Activated CD4-positive, alpha-beta T cell treated with anti-CD3 and anti-CD28 coated beads, Interleukin-2, amount 50 U/mL, for 48 hours (primary cell): Measurements from ENCODE around the gene IRF1.
"Not testable (repeated sequence)": the region's sequence is repeated elsewhere in the genome, so short reads cannot be mapped to it uniquely, and the experiment has no call there.

Experiments used
- DNase-seq, 2 experiments: peaks; one replicate each; pipeline ENCODE4 v3.0.0-alpha.2; 2020

Gene IRF1

GRCh38 chr5:132486318-132487094 is 4.1 kb downstream of the IRF1 start:
- DNase-seq, result peak in 1 of 2 experiments; percentile 6

- DNase-seq, result peak in 1 of 2 experiments; percentile 21
Measured at GRCh38 chr5:132485641-132486317, 4.8 kb downstream of the IRF1 start.

- not testable (repeated sequence) for DNase-seq
Measured at GRCh38 chr5:132484876-132485640, 5.5 kb downstream of the IRF1 start.

DNA sequence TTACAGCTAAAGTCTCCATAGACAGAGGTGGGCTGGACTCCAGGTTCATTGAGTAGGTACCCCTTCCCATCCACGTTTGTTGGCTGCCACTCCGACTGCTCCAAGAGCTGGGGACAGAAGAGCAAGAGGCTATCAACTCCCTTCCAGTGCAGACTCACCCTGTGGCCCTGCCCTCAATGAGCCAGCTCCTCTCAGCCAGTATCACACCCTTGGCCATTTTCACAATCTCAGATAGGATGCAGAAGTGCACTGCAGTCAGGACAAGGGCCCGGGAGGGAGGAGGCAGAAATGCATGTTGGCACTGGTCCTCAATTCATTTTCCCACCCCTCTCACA is 6.2 kb downstream of the IRF1 start:
- DNase-seq, result no peak

DNA sequence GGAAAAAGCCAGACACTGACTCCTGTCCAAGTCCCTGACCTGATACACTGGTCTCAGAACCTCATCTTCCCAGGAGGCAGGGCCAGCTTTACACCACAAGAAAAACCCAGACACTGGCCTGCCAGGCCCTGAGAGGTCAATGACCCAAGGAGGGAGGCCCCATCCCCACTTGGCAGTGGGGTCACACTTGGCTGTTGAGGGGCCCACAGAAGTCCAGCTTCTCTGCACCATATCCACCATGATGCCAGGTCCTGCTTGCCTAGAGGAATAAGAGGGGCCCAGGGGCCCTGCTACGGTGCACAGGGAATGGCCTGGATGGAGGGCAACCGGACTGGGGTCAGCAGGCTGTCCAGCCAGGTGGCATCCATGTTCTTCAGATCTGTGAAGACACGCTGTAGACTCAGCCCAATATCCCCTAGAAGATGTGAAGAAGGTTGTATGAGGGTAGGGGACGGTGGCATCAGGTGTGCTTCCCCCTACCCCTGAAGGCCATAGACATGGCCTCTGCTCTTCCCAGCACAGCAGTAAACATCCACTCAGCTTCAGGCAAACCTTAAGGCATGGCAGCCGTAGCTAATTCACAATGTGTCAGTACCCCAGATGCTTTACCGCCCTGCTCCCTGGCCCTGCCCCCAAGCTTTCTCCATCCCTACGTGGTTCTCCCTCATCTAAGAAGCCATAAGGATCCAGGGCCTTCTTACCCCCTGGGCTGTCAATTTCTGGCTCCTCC is 6.7 kb downstream of the IRF1 start:
- no peak for DNase-seq

GRCh38 chr5:132483101-132483500 is 7.5 kb downstream of the IRF1 start:
- DNase-seq, result no peak

DNA sequence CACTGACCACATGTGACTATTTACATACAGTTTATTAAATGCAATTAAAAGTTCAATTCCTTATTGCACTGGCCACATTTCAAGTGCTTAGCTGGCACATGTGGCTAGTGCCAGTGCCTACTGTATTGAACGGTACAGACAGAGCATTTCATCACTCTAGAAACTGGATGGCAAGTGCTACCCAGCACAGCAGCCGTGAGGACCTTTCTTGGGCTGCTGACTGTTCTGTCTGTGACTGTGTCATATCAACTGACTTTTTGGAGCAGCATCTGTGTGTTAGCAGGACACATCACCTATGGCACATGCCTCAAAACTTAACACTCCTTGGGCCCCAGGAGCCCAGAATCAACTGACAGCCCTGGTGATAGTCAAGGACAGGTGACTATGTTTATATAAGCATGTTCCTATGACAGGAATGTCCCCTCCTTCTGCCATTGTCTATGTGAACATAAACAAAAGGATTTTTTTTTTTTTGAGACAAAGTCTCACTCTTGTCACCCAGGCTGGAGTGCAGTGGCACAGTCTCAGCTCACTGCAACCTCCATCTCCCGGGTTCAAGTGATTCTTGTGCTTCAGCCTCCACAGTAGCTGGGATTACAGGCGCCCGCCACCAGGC is 8.9 kb downstream of the IRF1 start:
- DNase-seq, result no peak

- no peak for DNase-seq
Measured at GRCh38 chr5:132480893-132481595, 9.5 kb downstream of the IRF1 start.

DNA sequence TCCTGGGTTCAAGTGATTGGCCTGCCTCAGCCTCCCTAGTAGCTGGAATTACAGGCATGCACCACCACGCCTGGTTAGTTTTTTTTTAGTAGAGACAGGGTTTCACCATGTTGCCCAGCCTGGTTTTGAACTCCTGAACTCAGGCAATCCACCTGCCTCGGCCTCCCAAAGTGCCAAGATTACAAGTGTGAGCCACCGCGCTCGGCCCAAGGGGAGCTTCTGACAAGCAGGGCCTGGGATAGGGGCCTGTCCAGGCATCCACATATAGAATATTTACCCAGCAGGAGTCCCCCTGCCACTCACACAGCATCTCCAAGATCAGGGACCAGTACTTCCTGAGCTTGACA is 10.1 kb downstream of the IRF1 start:
- no peak for DNase-seq

GRCh38 chr5:132480042-132480441 is 10.5 kb downstream of the IRF1 start:
- no peak for DNase-seq

- DNase-seq, result no peak
Measured at GRCh38 chr5:132479111-132479951, 11.2 kb downstream of the IRF1 start.

DNA sequence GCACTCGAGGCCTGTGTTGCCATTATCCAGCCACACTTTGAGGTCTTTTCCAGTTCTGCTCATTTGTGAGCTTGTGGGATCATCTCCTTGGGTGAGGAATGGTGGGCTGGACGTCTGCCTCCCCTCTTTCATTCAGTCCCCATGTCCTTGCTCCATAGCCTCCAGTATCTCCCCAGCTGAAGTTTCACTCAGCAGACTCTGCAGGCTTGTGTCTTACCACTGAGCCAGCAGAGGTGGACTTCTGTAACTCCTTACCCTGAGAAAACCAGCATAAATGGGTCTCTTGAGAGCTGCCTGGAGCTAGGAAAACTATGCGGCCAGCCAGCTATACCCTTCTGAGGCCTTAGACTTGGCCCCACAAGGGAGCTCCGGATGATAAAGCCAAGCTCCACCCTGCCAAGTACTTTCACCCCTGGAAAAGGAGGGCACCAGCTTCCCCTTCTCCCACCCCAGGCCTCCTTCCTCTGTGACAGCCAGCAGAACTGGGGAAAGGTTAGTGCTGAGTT is 12.2 kb downstream of the IRF1 start:
- no peak for DNase-seq

GRCh38 chr5:132477784-132478365 is 12.7 kb downstream of the IRF1 start:
- DNase-seq, result no peak

DNA sequence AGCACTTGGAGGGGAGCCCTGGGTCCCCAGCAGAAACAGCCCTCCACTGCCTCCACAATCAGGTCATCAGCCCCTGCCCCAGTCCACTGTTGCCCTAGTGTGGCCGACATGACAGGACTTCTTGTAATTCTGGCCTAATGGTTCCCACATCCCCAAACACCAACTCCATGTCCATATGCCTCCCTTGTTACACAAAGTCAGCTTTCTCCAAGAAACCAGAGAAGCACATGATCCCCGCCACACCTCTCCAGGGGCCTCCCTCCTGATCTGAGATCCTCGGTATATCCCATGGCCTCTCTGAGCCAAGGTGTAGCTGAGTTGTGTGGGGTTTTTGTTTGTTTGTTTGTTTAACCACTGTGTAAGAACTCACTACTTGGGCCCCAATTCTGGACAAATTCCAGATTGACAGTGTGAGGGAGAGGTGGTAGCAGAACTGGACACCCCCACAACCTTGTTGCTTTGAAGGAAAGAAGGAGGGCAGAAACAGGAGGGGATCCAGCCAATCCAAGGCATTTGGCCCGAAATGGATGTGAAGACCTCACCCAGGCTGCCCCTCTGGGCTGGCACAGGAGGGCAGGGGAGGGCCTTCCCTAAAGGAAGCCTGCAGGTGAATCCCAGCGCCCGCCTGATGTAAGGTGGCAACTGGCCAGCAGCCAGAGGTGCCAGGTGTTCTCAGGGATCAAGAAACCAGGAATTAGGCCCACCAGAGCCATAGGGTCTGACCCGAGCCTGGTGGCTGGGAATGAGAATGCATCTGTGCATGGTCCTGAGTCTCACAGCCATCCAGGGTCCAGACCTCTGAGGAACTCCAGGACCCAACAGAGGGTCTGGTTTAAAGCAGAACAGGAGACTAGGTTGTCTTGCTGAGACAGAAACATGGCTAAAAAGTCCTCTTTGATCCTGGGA is 13.4 kb downstream of the IRF1 start:
- DNase-seq, result no peak

GRCh38 chr5:132475987-132476875 is 14.3 kb downstream of the IRF1 start:
- no peak for DNase-seq

GRCh38 chr5:132475497-132475882 is 15.1 kb downstream of the IRF1 start:
- no peak for DNase-seq

- peak in 1 of 2 experiments; percentile 3 for DNase-seq
Measured at GRCh38 chr5:132474881-132475496, 15.6 kb downstream of the IRF1 start.
